GM21529 (cell line): ENCODE results near the gene KLK7.
"Not testable (repeated sequence)": the region's sequence is repeated elsewhere in the genome, so short reads cannot be mapped to it uniquely, and the experiment has no call there.

Experiments
- ATAC-seq: cut with Tn5 transposase; IDR thresholded peaks from one replicate; pipeline ENCODE4 v1.9.1; 2021; ENCODE audit not compliant: unreplicated experiment

Gene KLK7

DNA sequence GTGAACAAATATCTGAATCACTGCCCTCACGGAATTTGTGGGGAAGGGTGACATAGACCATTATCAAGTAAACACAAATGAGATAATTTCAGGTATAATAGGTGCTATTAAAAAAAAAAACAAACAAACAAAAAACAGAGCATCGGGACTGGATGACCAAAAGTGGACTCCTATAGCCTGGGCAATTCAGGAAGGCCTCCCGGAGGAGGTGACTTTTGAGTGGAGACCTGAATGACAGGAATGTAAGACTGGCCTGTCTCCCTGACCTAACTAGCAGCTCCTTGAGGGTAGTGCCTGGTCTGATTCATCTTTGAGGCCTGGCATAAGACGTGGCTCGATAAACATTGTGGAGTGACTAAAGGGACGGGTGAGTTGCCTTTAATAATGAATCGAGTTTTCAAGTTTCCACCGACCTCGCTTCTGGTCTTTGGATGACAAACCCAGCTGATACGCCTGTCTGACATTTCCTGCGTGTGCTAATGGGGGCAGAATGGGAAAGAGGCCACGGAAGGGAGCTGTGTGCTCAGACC lies 29.0 kb upstream of the KLK7 start:
- ATAC-seq, result no peak

DNA sequence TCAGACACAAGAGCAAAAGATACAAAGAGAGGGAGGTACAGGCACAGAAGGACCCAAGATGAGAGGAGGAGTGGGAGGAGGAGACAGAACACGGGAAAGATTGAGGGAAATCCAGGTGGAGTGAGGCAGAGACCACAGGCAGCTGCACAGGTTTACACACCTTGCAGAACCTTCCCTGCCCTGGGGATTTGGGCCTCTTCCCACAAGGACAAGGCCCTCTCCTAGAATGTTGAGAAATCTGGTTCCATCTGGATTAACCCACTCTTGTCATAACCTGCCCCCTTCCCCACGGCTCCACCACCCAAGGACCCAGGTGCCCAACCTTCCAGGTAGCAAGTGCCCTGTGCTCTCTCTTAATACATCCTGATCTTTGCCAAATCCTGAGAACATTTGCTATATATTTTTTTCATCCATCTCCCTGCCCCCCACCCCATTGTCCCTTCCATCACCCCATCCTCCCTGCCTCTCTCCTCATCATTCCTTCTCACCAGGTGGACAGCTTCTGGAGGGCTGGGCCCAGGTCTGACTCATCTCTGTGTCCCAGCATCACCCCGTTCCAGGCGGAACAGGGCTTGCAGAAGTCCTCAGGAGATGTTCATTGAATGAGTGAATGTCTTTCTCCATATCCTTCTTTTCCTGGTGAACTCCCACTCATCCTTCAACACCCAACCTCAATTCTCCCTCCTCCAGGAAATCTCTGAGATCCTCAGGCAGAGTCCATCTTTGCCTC lies 26.5 kb upstream of the KLK7 start:
- no peak for ATAC-seq

DNA sequence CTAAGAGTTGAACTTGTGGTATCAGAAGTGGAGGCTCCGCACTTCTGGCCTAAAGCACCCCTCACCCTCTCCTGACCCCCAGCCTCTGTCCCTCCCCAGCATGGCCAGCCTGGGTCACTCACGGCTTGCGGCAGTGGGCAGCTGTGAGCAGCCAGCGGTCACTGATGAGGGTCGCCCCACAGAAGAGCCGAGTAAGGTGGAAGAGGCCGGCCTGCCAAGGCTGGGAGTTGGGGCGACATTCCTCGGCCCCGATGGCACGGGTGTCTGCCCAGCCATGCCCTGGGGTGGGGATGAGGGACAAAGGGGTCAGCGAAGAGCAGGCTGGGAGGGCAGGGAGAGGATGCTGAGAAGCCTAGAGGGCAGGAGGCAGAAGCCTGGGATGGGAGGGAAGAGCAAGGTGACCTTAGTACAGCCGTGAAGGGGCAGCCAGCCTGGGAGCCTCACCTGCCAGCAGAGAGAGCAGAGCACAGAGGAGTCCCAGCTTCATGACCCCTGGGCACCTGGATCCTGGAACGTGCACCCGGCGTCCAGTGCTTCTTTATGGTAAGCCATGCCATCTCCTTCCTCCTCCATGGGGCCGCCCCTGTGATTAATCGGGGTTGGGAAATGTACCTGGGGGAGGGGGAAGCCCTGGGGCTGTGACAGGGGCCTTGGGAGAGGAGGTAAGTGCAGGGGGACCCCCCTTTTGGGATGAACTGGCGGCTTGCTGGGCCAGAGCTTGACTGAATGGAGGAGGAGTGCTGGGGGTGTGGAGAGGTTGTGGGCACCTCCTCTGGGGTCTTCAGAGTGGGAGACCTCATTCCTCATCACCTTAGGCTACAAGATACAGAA lies 25.6 kb upstream of the KLK7 start:
- ATAC-seq, result no peak

DNA sequence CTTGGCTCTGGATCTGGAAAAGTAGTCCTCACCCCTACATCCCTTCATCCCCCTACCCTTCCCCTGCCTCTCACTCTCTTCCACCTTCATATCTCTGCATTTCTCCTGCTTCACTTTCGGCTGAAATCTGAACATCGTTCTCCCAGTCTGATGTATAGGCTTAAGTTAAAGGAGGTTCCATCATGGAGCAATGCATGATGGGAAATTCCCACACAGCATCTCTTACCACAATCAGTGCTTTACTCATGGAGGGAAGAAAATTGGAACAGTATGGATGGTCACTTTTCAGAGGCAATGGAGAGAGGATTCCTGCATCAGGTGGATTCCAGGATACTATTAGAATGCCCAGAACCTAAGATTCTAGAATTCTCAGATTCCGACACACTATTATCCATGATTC lies 23.8 kb upstream of the KLK7 start:
- ATAC-seq, result no peak

DNA sequence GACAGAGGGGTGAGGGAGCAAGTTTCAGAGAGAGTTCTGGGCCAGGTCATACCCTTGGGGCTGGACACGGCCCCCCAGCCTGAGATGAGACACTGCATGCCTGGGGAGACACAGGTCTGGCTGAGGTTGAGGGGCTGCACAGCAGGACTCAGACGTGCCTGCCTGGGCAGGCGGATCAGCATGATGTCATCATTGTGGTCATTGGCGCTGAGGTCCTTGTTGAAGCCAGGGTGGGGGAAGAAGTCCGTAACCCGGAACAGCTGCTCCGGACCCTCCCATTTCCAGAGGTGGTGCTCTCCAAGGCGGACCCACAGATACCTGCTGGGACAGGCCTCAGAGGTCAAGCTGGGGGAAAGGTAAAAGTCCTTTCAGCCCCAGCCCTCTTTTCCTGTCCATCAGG lies 22.7 kb upstream of the KLK7 start:
- ATAC-seq, result no peak

DNA sequence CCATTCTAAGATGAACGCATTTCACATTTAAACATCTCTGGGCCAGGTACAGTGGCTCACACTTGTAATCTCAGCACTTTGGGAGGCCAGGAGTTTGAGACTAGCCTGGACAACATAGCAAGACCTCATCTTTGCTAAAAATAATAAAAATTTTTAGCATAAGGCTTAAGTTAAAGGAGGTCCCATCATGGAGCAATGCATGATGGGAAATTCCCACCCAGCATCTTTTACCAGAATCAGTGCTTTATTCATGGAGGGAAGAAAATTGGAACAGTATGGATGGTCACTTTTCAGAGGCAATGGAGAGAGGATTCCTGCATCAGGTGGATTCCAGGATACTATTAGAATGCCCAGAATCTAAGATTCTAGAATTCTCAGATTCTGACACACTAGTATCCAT lies 21.5 kb upstream of the KLK7 start:
- no peak for ATAC-seq

DNA sequence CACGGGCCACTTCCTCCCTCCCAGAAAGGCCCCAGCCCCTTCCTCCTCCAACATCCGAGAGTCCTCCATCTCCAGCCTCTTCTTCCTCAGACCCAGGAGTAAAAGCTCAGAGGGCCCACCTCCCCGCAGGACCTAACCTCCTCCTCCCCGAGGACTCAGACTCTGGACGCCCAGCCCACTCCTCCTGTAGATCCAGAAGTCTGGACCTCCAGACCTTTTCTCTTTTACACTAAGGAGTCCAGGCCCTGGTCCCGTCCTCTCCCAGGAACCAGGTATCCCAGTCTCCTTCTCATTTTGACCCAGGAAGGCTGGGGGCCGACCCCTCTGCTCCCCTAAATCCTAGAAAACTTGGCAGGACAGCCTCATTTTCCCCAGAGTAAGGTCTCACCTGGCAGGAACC lies 19.6 kb upstream of the KLK7 start:
- no peak for ATAC-seq

DNA sequence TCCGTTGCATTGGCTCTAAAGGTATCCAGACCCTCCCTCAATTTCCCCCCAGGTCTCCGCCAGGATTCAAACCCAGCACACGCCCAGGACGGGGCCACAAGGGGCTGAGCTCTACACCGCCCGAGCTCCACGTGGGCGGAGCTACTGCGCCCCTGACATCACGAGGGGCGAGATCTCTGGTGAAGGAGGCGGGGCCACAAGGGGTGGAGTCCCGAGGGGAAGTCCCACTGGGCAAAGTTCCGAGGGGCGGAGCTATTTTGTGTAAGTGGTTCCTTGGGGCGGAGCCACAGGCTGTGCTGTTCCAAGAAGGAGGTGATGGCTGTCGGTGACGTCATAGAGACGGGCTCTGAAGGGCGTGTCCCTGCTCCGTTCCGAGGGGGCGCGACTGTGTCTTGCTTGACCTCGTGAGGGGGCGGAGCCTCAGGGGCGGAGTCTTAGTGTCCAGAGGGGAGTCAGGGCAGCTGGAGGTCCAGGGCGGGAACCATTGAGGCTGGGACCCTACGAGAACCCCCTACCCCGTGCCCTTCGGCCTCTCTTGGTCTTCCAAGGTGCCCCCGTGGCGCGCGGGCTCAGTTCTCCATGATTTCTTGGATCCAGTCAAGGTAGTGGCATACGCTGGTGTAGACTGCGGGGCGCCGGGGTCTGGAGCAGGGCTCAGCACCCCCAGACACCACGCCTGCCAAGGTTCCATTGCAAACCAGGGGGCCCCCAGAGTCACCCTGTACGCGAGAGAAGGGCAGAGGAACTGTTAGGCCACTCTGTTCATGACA lies 19.0 kb upstream of the KLK7 start:
- no peak for ATAC-seq

DNA sequence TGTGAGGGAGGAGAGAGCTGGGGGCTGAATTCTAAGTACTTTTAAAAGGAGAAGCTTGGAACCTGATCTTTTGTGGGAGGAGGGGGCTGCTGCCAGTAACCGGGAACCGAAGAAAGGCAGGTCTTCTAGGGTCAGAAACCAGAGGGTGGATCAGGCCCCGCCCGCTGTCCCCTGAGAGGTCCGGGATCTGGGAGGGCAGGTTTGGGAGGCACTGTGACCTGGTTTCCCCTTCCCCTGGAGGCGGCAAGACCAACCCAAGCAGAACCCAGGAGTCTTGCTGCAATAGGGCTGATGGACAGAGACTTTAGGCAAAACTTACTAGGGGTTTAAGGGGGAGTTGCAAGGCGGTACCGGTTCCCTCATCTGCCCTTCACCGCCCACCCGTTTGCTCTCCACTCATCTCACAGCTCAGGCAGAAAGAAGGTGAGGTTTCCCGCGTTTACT lies 18.4 kb upstream of the KLK7 start:
- ATAC-seq, result no peak

DNA sequence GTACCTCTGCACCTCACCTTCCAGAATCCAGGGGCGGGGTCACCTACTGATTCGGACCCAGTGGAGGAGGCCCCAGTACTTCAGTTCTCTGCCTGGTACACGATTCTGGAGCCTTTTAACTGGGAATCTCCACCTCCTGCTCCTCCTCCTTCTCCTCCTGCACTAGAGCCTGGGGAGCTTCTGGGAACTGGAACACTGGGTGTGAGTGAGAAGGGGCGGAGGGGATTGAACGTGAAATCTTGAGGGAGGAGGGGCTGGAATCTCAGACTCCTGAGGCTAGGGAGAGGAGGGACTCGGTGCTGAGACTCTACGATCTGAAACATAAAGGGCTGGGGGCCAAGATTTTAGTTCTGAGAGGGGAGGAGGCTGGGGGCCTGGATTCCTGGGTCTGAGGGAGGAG lies 17.8 kb upstream of the KLK7 start, which contains the start of gene KLK8:
Gene KLK8 (minus strand): TSS at position 90 of the 400 bp plus-strand sequence. CDS start 437 bp downstream, outside the sequence.
- ATAC-seq, result no peak

DNA sequence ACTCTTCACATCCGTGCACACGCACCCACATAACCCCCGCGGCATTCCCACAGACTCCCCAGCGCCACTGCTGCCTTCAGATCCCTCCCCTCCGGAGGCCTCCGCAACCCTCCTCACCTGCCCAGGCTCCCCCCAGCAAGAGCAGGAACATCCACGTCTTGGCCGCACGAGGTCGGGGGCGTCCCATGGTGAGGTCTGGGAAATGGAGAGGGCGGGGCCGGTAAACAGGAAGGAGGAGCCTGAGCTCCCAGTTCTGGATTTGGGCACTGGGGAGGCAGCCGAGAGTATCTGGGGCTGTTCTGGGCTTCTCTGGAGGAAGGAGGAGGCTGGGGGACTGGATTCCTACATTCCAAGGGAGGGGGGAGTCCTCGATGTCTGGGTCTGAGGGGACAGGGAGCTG lies 17.3 kb upstream of the KLK7 start:
- no peak for ATAC-seq

DNA sequence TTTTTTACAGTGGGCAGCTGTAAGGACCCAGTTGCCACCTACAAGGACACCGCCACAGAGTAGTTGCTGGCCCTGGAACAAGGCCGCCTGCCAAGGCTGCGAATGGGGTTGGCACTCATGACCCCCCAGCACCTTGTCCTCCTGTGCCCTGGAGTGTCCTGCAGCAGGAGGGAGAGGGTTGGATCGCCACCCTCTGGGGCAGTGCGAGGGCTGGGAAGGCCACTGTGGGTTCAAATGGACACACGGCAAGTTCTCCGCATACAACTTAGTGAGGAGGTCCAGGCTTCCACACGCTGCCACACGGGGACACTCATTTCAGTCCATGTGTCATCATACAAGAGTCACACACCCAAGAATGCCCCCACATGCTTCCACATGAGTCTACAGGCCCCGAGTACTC lies 16.7 kb upstream of the KLK7 start:
- no peak for ATAC-seq

DNA sequence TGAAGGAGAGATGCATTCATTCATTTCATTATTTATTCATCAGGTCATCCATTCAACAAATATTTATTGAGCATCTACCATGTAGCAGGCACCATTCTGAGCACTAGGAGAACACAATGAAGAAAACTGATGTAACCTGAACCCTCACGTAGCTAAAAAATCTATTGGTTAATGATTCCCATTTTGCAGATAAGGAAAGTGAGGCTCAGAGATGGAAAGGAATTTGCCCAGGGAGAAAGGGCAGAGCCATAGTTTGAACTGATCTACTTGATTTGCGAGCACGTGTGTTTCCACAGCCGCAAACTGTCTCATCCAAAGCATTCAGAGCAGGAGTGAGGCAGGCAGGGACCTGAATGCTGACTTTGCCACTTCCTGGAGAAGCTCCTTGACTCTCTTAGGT lies 15.0 kb upstream of the KLK7 start:
- ATAC-seq, result no peak

DNA sequence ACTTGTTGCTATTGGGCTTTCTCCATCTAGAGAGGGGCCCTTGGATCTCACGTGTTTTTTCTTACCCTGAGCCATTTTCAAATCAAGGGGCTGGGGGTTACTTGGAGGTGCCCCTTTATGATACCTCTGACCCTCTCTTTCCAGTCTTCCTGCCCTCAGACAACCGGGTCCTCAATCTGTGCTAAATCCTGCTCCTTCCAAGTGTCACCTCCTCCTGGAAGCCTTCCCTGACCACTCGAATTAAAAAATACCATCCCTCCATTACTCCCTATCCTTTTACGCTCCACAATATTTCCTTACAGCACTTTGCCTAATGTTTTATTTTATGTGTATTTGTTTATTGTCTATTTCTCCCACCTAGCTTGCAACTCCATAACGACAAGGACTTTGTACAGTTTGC lies 14.3 kb upstream of the KLK7 start:
- no peak for ATAC-seq

DNA sequence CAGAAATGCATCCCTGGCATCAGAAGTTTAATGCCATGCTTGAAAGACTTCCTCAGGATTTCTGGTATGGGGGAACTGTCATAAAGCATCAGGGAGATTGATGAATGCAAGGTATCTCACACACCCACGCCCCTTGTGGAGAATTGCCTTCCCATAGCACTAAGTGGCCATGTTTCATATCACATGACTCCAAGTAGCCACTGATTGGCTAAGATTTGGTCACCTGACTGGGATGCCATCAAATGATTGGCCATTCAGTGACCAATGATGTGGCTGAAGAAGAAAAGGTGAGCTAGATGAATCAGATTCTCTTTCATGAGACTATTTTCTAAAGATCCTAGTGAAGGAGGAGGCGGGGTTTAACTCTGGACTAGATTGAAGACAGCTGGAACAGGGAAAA lies 10.4 kb upstream of the KLK7 start:
- ATAC-seq, result no peak

DNA sequence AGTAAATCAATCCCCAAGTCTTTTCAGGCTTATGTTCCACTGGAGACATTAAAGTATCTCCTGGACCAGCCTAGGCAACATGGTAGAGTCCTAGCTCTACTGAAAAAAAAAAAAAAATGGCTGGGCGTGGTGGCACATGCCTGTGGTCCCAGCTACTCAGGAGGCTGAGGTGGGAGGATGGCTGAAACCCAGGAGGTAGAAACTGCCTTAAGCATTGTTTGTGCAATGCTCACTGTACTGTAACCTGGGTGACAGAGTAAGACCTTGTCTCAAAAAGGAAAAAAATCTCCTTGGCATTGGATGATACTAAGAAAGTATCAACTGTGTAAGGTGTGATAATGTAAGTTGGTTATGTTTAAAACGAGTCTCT lies 8.9 kb upstream of the KLK7 start:
- no peak for ATAC-seq

DNA sequence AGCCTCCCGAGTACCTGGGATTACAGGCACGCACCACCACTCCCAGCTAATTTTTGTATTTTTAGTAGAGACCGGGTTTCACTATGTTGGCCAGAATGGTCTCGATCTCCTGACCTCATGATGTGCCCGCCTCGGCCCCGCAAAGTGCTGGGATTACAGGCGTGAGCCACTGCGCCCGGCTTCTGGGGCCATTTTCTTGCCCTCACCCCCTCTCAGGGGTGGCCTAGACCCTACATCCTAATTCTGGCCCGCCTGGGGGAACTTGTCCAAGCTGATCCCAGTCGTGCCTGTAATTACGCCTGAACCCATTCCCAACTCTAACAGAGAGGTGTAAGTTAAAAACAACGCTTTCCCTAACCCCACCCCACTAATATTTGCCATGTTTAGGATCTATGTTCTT lies 699 bp upstream of the KLK7 start:
- not testable (repeated sequence) for ATAC-seq

DNA sequence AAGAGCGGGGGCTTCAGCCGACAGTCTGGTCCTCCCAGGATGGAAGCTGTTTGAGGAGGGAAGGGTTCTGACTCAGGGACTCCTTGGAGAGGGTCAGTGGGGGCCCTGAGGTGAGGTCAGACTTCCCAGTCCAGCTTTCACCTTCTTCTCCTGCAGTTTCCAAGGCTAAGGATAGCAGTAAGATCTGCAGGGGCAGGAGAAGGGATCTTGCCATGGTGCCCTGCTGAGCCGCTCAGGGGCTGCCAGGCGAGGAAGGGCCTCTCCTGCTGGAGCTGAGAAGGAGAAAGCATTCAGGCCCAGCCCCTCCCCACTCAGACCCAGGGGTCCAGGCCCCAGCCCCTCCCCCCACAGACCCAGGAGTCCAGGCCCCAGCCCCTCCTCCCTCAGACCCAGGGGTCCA lies 1.5 kb downstream of the KLK7 start:
- ATAC-seq, result no peak

DNA sequence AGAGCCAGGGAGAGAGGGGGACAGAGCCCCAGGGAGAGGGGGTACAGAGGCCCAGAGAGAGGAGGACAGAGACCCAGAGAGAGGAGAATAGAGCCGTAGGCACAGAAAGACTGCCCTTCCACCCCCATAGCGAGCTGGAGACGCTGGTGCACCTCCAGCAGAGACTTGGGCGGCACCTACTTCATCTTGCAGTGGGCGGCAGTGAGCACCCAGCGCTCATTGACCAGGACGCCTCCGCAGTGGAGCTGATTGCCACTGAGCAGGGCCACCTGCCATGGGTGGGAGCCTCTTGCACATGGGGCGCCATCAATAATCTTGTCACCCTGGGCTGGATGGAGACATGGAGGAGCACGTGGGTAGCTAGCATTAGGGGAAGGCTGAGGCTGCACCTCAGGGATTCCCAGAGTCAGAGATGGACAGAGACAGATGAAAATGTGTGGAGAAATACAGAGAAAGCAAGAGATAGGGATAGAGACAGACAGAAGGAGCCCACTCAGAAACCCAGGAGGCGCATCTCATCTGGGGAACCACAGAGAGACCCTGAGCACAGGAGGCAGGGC lies 2.0 kb downstream of the KLK7 start:
- ATAC-seq, result no peak

DNA sequence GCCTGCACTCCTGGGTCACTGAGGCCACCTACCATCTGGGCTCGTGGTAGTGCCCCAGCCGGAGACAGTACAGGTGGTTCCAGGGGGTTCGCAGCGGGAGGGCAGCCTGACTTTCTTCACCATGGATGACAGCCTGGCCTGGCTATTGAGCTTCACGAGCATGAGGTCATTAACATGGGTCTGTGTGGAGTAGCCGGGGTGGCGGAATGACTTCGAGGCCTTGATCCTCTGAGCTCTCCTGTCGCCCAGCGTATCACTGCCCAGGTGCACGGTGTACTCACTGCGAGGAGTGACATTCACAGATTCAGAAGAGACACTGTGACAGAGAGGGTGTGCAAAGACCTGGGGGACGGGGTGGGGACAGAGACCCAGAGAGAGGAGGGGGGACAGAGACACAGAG lies 3.5 kb downstream of the KLK7 start:
- no peak for ATAC-seq

DNA sequence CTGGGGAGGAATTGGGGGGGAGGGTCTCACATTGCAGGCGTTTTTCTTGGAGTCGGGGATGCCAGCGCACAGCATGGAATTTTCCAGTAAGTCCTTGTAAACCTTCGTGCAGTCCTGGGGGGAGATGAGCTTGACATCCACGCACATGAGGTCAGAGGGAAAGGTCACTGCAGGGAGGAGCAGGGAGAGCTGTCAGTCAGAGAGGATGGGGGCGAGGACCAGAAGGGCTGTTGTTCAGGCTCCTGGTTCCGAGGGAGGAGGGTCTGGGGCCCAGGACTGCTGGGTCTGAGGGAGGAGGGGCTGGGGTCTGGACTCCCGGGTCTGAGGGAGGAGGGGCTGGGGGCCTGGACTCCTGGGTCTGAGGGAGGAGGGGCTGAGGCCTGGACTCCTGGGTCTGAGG lies 4.0 kb downstream of the KLK7 start:
- no peak for ATAC-seq
